Cerebellar cortex (tissue), 1 donor: ENCODE results near the gene SMYD3.
A peak's percentile ranks its signal among the peaks of the same experiment; 100 is the strongest.

ENCODE experiments used
- DNase-seq: peaks from one replicate; pipeline ENCODE4 v3.0.0-alpha.2; 2015; ENCODE audit warnings: low spot score

Gene SMYD3

GRCh38 chr1:246069581-246069980 is 437.5 kb downstream of the SMYD3 start:
- no peak for DNase-seq

- DNase-seq, result no peak
Measured at GRCh38 chr1:246068619-246069509, 438.2 kb downstream of the SMYD3 start.

GRCh38 chr1:246068217-246068512 is 438.9 kb downstream of the SMYD3 start:
- DNase-seq, result no peak

GRCh38 chr1:246067432-246068216 is 439.5 kb downstream of the SMYD3 start:
- DNase-seq, result no peak

GRCh38 chr1:246066573-246066972 is 440.5 kb downstream of the SMYD3 start:
- no peak for DNase-seq

- no peak for DNase-seq
Measured at GRCh38 chr1:246065592-246065991, 441.5 kb downstream of the SMYD3 start.

- DNase-seq, result no peak
Measured at GRCh38 chr1:246064891-246065290, 442.2 kb downstream of the SMYD3 start.

- DNase-seq, result no peak
Measured at GRCh38 chr1:246063013-246063616, 444.0 kb downstream of the SMYD3 start.

GRCh38 chr1:246058466-246058865 is 448.6 kb downstream of the SMYD3 start:
- no peak for DNase-seq

- no peak for DNase-seq
Measured at GRCh38 chr1:246052603-246053002, 454.5 kb downstream of the SMYD3 start.

- DNase-seq, result no peak
Measured at GRCh38 chr1:246051909-246052518, 455.1 kb downstream of the SMYD3 start.

GRCh38 chr1:246048693-246049092 is 458.4 kb downstream of the SMYD3 start:
- DNase-seq, result no peak

- peak; percentile 68 for DNase-seq
Measured at GRCh38 chr1:246043556-246043955, 463.5 kb downstream of the SMYD3 start.

GRCh38 chr1:246041360-246041759 is 465.7 kb downstream of the SMYD3 start:
- no peak for DNase-seq

- no peak for DNase-seq
Measured at GRCh38 chr1:246040200-246040890, 466.7 kb downstream of the SMYD3 start.

- no peak for DNase-seq
Measured at GRCh38 chr1:246039584-246039983, 467.5 kb downstream of the SMYD3 start.

GRCh38 chr1:246037832-246038231 is 469.2 kb downstream of the SMYD3 start:
- DNase-seq, result no peak

- DNase-seq, result no peak
Measured at GRCh38 chr1:246036175-246036574, 470.9 kb downstream of the SMYD3 start.

GRCh38 chr1:246035060-246035541 is 472.0 kb downstream of the SMYD3 start:
- DNase-seq, result peak; percentile 30

- DNase-seq, result no peak
Measured at GRCh38 chr1:246034630-246035029, 472.4 kb downstream of the SMYD3 start.

- no peak for DNase-seq
Measured at GRCh38 chr1:246032984-246033383, 474.1 kb downstream of the SMYD3 start.
